Measurements from ENCODE around the gene C16orf96. TPM values are rescaled to one million over a fixed set of nuclear protein-coding genes. Genes with fewer than 3 reads are reported as not detected.
A peak's percentile ranks its signal among the peaks of the same experiment; 100 is the strongest.

C16orf96 gene
- total RNA-seq, 1 experiment from 2014 or later = not detected

GRCh38 chr16:4517812-4518680 lies 38.1 kb upstream of the C16orf96 start:
- Histone ChIP-seq H3K27ac (no peak overlapping the region), H3K9me3 (replicated peaks) (no peaks in the 10 kb centered on the region), H3K4me1 (replicated peaks) (peaks cover 9% of the 10 kb centered on the region; the same call in 1 of the 2 replicates), H3K27me3 (replicated peaks) (no peaks in the 10 kb centered on the region), H3K4me3 (no peak overlapping the region), H3K36me3 (peaks cover 3% of the 10 kb centered on the region; the same call in 1 of the 2 replicates)
- no peak for DNase-seq (ENCODE audit: low read depth in 1 of 2, low spot score in 2 of 2)

- Histone ChIP-seq H3K4me3 (no peak overlapping the region), H3K27ac (no peak overlapping the region), H3K36me3 (0 out of 2 replicates have a peak, but pooled peaks cover 3% of the 10 kb centered on the region), H3K4me1 (replicated peaks) (peaks cover 9% of the 10 kb centered on the region; the same call in 1 of the 2 replicates), H3K27me3 (replicated peaks) (no peaks in the 10 kb centered on the region), H3K9me3 (replicated peaks) (no peaks in the 10 kb centered on the region)
- no peak for DNase-seq (ENCODE audit: low read depth in 1 of 2, low spot score in 2 of 2)
Measured at GRCh38 chr16:4519274-4520058, 36.7 kb upstream of the C16orf96 start.

- H3K4me3 ChIP-seq = no peak overlapping the region
- H3K9me3 ChIP-seq (replicated peaks) = no peaks in the 10 kb centered on the region
- no peak for DNase-seq (ENCODE audit: low read depth in 1 of 2, low spot score in 2 of 2)
- no peaks in the 10 kb centered on the region for H3K27me3 ChIP-seq (replicated peaks)
- peaks cover 9% of the 10 kb centered on the region for H3K4me1 ChIP-seq (replicated peaks)
- H3K27ac ChIP-seq = no peak overlapping the region
- H3K36me3 ChIP-seq = 0 out of 2 replicates have a peak, but pooled peaks cover 3% of the 10 kb centered on the region
Measured at GRCh38 chr16:4520913-4521312, 35.2 kb upstream of the C16orf96 start.

GRCh38 chr16:4522051-4522581 lies 34.0 kb upstream of the C16orf96 start:
- 0 out of 2 replicates have a peak, but pooled peaks cover 3% of the 10 kb centered on the region for H3K36me3 ChIP-seq
- peaks cover 13% of the 10 kb centered on the region for H3K4me1 ChIP-seq (replicated peaks)
- no peak for DNase-seq (ENCODE audit: low read depth in 1 of 2, low spot score in 2 of 2)
- no peaks in the 10 kb centered on the region for H3K27me3 ChIP-seq (replicated peaks)
- H3K9me3 ChIP-seq (replicated peaks) = no peaks in the 10 kb centered on the region
- H3K4me3 ChIP-seq = no peak overlapping the region
- no peak overlapping the region for H3K27ac ChIP-seq

GRCh38 chr16:4523686-4524085 lies 32.5 kb upstream of the C16orf96 start:
- Histone ChIP-seq H3K27ac (no peak overlapping the region), H3K4me3 (no peak overlapping the region), H3K9me3 (replicated peaks) (no peaks in the 10 kb centered on the region), H3K27me3 (replicated peaks) (no peaks in the 10 kb centered on the region), H3K36me3 (no peaks in the 10 kb centered on the region), H3K4me1 (replicated peaks) (peaks cover 13% of the 10 kb centered on the region)
- DNase-seq (ENCODE audit: low read depth in 1 of 2, low spot score in 2 of 2) = no peak

GRCh38 chr16:4524571-4524970 lies 31.6 kb upstream of the C16orf96 start:
- H3K36me3 ChIP-seq = no peaks in the 10 kb centered on the region
- H3K27ac ChIP-seq = no peak overlapping the region
- H3K27me3 ChIP-seq (replicated peaks) = no peaks in the 10 kb centered on the region
- no peak for DNase-seq (ENCODE audit: low read depth in 1 of 2, low spot score in 2 of 2)
- no peak overlapping the region for H3K4me3 ChIP-seq
- H3K9me3 ChIP-seq (replicated peaks) = no peaks in the 10 kb centered on the region
- H3K4me1 ChIP-seq (replicated peaks) = peaks cover 21% of the 10 kb centered on the region

- H3K27ac ChIP-seq = no peak overlapping the region
- H3K4me3 ChIP-seq = no peak overlapping the region
- H3K4me1 ChIP-seq (replicated peaks) = peaks cover 21% of the 10 kb centered on the region
- no peak for DNase-seq (ENCODE audit: low read depth in 1 of 2, low spot score in 2 of 2)
- no peaks in the 10 kb centered on the region for H3K36me3 ChIP-seq
- H3K27me3 ChIP-seq (replicated peaks) = no peaks in the 10 kb centered on the region
- H3K9me3 ChIP-seq (replicated peaks) = no peaks in the 10 kb centered on the region
Measured at GRCh38 chr16:4525069-4525468, 31.1 kb upstream of the C16orf96 start.

- Histone ChIP-seq H3K27me3 (replicated peaks) (no peaks in the 10 kb centered on the region), H3K4me1 (replicated peaks) (peaks cover 21% of the 10 kb centered on the region), H3K4me3 (no peak overlapping the region), H3K27ac (no peak overlapping the region), H3K9me3 (replicated peaks) (no peaks in the 10 kb centered on the region), H3K36me3 (no peaks in the 10 kb centered on the region)
- DNase-seq (ENCODE audit: low read depth in 1 of 2, low spot score in 2 of 2) = peak; percentile 70 to 85
Measured at GRCh38 chr16:4525634-4526277, 30.4 kb upstream of the C16orf96 start.

- H3K9me3 ChIP-seq (replicated peaks) = no peaks in the 10 kb centered on the region
- no peaks in the 10 kb centered on the region for H3K36me3 ChIP-seq
- H3K4me1 ChIP-seq (replicated peaks) = peaks cover 21% of the 10 kb centered on the region
- peak in 1 of 2 experiments; percentile 20 for DNase-seq (ENCODE audit: low read depth in 1 of 2, low spot score in 2 of 2)
- no peaks in the 10 kb centered on the region for H3K27me3 ChIP-seq (replicated peaks)
- no peak overlapping the region for H3K27ac ChIP-seq
- no peak overlapping the region for H3K4me3 ChIP-seq
Measured at GRCh38 chr16:4529085-4530060, 26.8 kb upstream of the C16orf96 start.

- no peaks in the 10 kb centered on the region for H3K9me3 ChIP-seq (replicated peaks)
- H3K4me3 ChIP-seq = no peak overlapping the region
- DNase-seq (ENCODE audit: low read depth in 1 of 2, low spot score in 2 of 2) = no peak
- no peaks in the 10 kb centered on the region for H3K36me3 ChIP-seq
- H3K27ac ChIP-seq = no peak overlapping the region
- peaks cover 8% of the 10 kb centered on the region for H3K4me1 ChIP-seq (replicated peaks)
- H3K27me3 ChIP-seq (replicated peaks) = no peaks in the 10 kb centered on the region
Measured at GRCh38 chr16:4531811-4532210, 24.3 kb upstream of the C16orf96 start.

GRCh38 chr16:4532238-4532637 lies 23.9 kb upstream of the C16orf96 start:
- no peak overlapping the region for H3K4me3 ChIP-seq
- H3K27ac ChIP-seq = no peak overlapping the region
- H3K4me1 ChIP-seq (replicated peaks) = peaks cover 8% of the 10 kb centered on the region
- H3K9me3 ChIP-seq (replicated peaks) = no peaks in the 10 kb centered on the region
- H3K36me3 ChIP-seq = no peaks in the 10 kb centered on the region
- DNase-seq (ENCODE audit: low read depth in 1 of 2, low spot score in 2 of 2) = no peak
- no peaks in the 10 kb centered on the region for H3K27me3 ChIP-seq (replicated peaks)

- Histone ChIP-seq H3K4me3 (no peak overlapping the region), H3K4me1 (replicated peaks) (peaks cover 16% of the 10 kb centered on the region), H3K36me3 (no peaks in the 10 kb centered on the region), H3K9me3 (replicated peaks) (no peaks in the 10 kb centered on the region), H3K27me3 (replicated peaks) (no peaks in the 10 kb centered on the region), H3K27ac (no peak overlapping the region)
- no peak for DNase-seq (ENCODE audit: low read depth in 1 of 2, low spot score in 2 of 2)
Measured at GRCh38 chr16:4533490-4533889, 22.6 kb upstream of the C16orf96 start.
